Osteocyte (in vitro differentiated cells): ENCODE data around the gene LRRFIP1. TPM values are rescaled to one million over a fixed set of nuclear protein-coding genes. Genes with fewer than 3 reads are reported as not detected.

ENCODE experiments used
- DNase-seq: peaks from one replicate; pipeline ENCODE4 v3.0.0; 2021; ENCODE audit warnings: mixed read lengths; ENCODE audit not compliant: unreplicated experiment; ENCODE audit errors: extremely low spot score
- H3K27ac Mint-ChIP-seq: one replicate; pipeline ENCODE4 v1.8.0; 2021; ENCODE audit warnings: mild to moderate bottlenecking, mixed read lengths; ENCODE audit not compliant: unreplicated experiment
- H3K27me3 Mint-ChIP-seq: one replicate; pipeline ENCODE4 v1.8.0; 2021; ENCODE audit warnings: mixed read lengths; ENCODE audit not compliant: unreplicated experiment
- H3K36me3 Mint-ChIP-seq: one replicate; pipeline ENCODE4 v1.8.0; 2021; ENCODE audit warnings: mixed read lengths; ENCODE audit not compliant: unreplicated experiment
- H3K4me1 Mint-ChIP-seq: one replicate; pipeline ENCODE4 v1.8.0; 2021; ENCODE audit warnings: mixed read lengths; ENCODE audit not compliant: unreplicated experiment
- H3K4me3 Mint-ChIP-seq: one replicate; pipeline ENCODE4 v1.8.0; 2021; ENCODE audit warnings: mild to moderate bottlenecking, moderate library complexity, mixed read lengths; ENCODE audit not compliant: unreplicated experiment
- H3K9me3 Mint-ChIP-seq: one replicate; pipeline ENCODE4 v1.8.0; 2021; ENCODE audit warnings: mixed read lengths; ENCODE audit not compliant: unreplicated experiment
- total RNA-seq: library from RNA; stranded (reverse); gene quantifications from 2 replicates; pipeline ENCODE4 v1.2.1, GENCODE V29; 2021
- TF ChIP-seq, protein P1 (sequence below): fragments of 200-600 bp; sonication (generic); IDR thresholded peaks from 2 replicates; pipeline ENCODE4 v1.5.0; 2021; ENCODE audit warnings: antibody characterized with exemption, mild to moderate bottlenecking, moderate library complexity

LRRFIP1 gene
- total RNA-seq, 1 donor from 2014 or later = 79.9 TPM

DNA sequence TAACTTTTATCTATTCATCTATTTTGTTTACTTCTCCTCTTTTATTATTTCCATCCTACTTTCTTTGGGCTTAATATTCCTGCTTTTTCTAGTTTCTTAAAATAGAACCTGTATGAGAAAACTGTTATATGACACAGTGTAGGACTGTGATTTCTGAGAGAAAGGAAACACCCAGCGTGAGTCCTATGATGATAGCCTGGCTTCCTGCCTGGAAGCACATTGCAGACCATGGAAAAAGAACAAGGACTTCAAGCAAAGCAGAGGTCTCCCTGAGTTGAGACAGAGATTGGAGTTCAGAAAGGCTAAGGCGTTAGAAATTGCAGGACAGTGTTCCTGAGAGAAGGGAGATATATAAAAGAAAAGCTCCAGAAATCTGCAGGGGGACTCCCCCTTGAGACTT lies 178.9 kb downstream of the LRRFIP1 start:
- Mint-ChIP-seq H3K27ac (peak overlapping the region; percentile 12), H3K27me3 (peaks cover 12% of the 10 kb centered on the region), H3K9me3 (peaks cover 11% of the 10 kb centered on the region), H3K4me3 (no peak overlapping the region), H3K36me3 (peaks cover 2% of the 10 kb centered on the region), H3K4me1 (peaks cover 13% of the 10 kb centered on the region)
- TF ChIP-seq, protein P1, sequence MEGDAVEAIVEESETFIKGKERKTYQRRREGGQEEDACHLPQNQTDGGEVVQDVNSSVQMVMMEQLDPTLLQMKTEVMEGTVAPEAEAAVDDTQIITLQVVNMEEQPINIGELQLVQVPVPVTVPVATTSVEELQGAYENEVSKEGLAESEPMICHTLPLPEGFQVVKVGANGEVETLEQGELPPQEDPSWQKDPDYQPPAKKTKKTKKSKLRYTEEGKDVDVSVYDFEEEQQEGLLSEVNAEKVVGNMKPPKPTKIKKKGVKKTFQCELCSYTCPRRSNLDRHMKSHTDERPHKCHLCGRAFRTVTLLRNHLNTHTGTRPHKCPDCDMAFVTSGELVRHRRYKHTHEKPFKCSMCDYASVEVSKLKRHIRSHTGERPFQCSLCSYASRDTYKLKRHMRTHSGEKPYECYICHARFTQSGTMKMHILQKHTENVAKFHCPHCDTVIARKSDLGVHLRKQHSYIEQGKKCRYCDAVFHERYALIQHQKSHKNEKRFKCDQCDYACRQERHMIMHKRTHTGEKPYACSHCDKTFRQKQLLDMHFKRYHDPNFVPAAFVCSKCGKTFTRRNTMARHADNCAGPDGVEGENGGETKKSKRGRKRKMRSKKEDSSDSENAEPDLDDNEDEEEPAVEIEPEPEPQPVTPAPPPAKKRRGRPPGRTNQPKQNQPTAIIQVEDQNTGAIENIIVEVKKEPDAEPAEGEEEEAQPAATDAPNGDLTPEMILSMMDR = no peak
- DNase-seq = no peak

DNA sequence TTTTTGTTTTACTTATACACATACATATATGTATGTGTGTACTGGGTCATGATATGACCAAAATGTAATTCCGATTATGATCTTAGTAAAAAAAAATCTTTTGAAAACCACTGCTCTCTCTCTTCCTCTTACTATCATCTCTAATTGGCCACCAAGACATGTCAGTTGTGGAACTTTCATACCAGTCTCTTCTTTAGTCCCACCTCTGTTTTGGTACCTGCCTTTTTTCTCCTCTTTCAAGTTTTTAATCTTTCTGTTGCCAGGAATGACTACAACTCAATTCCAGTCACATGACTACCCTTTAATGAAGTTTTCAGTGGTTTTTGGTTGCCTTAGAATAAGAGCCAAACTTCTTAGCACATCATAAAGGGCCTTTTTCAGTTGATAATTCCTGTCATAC lies 188.2 kb downstream of the LRRFIP1 start:
- Mint-ChIP-seq H3K4me1 (peaks cover 28% of the 10 kb centered on the region), H3K27me3 (peaks cover 13% of the 10 kb centered on the region), H3K36me3 (no peaks in the 10 kb centered on the region), H3K9me3 (no peaks in the 10 kb centered on the region), H3K4me3 (no peak overlapping the region), H3K27ac (no peak overlapping the region)
- TF ChIP-seq, protein P1 = no peak
- DNase-seq = no peak

DNA sequence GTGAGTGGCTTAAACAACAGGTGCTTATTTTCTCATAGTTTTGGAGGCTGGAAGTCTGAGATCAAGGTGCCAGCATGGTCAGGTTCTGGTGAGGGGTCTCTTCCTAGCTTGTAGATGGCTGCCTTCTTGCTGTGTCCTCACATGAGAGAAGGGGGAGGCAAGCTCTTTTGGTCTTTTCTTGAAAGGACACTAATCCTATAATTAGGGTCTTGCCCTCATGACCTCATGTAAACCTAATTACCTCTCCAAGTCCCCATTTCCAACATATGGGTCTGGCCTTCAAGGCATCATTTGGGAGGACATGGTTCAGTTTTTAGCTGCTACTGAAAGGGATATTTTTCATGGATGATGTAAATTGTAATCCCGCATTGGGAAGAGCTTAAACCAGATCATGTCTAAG lies 189.1 kb downstream of the LRRFIP1 start:
- H3K36me3 Mint-ChIP-seq = no peaks in the 10 kb centered on the region
- no peaks in the 10 kb centered on the region for H3K9me3 Mint-ChIP-seq
- peaks cover 34% of the 10 kb centered on the region for H3K4me1 Mint-ChIP-seq
- H3K4me3 Mint-ChIP-seq = no peak overlapping the region
- DNase-seq = no peak
- H3K27me3 Mint-ChIP-seq = peaks cover 12% of the 10 kb centered on the region
- TF ChIP-seq, protein P1 = no peak
- H3K27ac Mint-ChIP-seq = no peak overlapping the region

DNA sequence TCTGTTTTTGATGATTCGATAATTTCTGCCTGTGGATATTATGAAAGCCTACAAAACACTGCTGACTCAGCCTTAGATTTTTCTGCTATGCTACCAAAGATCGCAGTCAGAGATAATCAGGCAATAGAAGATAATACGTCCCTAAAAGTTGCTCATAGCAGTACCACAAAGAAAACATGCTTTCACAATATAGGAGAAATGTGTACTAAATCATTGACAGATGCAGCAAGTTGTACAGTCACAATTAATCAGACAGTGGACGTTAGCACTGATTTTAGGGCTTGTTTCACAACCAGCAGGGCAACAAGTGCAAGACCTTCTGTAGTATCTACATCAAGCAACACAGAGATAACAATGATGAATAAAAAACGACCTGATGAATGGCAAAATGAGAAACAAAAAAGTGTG lies 190.7 kb downstream of the LRRFIP1 start:
- peaks cover 4% of the 10 kb centered on the region for H3K27me3 Mint-ChIP-seq
- TF ChIP-seq, protein P1 = no peak
- no peak overlapping the region for H3K4me3 Mint-ChIP-seq
- peak overlapping the region; percentile 1 for H3K27ac Mint-ChIP-seq
- H3K36me3 Mint-ChIP-seq = no peaks in the 10 kb centered on the region
- H3K9me3 Mint-ChIP-seq = no peaks in the 10 kb centered on the region
- DNase-seq = no peak
- H3K4me1 Mint-ChIP-seq = peaks cover 34% of the 10 kb centered on the region

DNA sequence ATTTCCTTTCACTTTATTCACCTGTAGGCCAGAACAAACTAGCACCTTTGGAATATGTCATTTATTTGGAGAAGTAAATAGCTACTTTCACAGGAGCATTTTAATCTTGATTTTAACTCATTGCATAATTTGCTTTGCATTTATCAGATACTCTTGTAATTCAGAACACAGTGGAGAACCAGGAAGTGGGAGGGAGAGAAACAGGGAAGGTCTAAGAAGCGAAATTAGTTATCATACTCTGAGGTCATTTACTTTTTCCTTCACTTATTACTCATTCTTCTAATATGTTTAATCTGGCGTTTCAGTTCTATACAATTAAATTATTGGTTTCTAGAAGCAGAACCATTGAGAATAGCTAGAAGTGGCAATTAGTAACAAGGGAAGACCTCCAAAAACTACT lies 191.8 kb downstream of the LRRFIP1 start:
- no peak for DNase-seq
- Mint-ChIP-seq H3K4me1 (peaks cover 34% of the 10 kb centered on the region), H3K9me3 (no peaks in the 10 kb centered on the region), H3K4me3 (no peak overlapping the region), H3K27ac (no peak overlapping the region), H3K27me3 (peaks cover 3% of the 10 kb centered on the region), H3K36me3 (no peaks in the 10 kb centered on the region)
- TF ChIP-seq, protein P1 = no peak
